T-helper 2 cell treated with Interferon-gamma antibody and Interleukin-4, amounts not matched to agents 5 μg/mL and 100 μg/mL, for 36 hours (primary cell): Measurements from ENCODE around the gene COA8.
A peak's percentile ranks its signal among the peaks of the same experiment; 100 is the strongest.

Experiments
- DNase-seq: peaks from one replicate; pipeline ENCODE4 v3.0.0; 2021; ENCODE audit warnings: low spot score
- H3K27ac Mint-ChIP-seq: one replicate; pipeline ENCODE4 v1.8.0; 2021; ENCODE audit warnings: mild to moderate bottlenecking, mixed read lengths
- H3K27me3 Mint-ChIP-seq: one replicate; pipeline ENCODE4 v1.8.0; 2021; ENCODE audit warnings: low read depth, mixed read lengths
- H3K36me3 Mint-ChIP-seq: one replicate; pipeline ENCODE4 v1.8.0; 2021; ENCODE audit warnings: low read depth, mixed read lengths
- H3K4me1 Mint-ChIP-seq: one replicate; pipeline ENCODE4 v1.8.0; 2021; ENCODE audit warnings: low read depth, mixed read lengths
- H3K4me3 Mint-ChIP-seq: one replicate; pipeline ENCODE4 v1.8.0; 2022; ENCODE audit warnings: mild to moderate bottlenecking, moderate library complexity, mixed read lengths
- H3K9me3 Mint-ChIP-seq: one replicate; pipeline ENCODE4 v1.8.0; 2021; ENCODE audit warnings: mixed read lengths

The COA8 gene

GRCh38 chr14:103630364-103631108 lies 67.8 kb downstream of the COA8 start:
- Mint-ChIP-seq H3K27ac (peak overlapping the region; percentile 79), H3K27me3 (no peaks in the 10 kb centered on the region), H3K4me1 (peaks cover 32% of the 10 kb centered on the region), H3K9me3 (no peaks in the 10 kb centered on the region), H3K4me3 (peak overlapping the region; percentile 85), H3K36me3 (peaks cover 10% of the 10 kb centered on the region)
- DNase-seq = no peak

DNA sequence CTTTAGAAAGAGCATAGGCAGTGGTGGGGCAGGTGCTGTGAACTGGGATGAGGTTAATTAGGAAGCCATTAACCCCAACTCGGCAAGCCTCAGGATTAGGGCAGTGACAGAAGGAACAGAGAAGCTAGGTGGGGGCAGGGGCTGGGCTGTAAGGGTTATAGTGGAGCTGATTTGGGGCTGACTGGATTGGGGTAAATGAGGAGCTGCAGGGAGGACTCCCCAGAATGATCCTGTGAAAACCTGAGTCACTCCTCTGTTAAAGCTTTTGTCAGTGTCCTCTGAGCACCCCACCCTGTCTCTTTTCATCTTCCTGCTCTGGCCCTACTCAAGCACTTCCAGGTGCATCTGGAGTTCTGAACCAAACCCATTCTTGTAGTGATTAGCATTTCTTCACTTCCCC lies 70.6 kb downstream of the COA8 start:
- H3K27ac Mint-ChIP-seq = peak overlapping the region; percentile 58
- peaks cover 37% of the 10 kb centered on the region for H3K4me1 Mint-ChIP-seq
- no peaks in the 10 kb centered on the region for H3K9me3 Mint-ChIP-seq
- no peak for DNase-seq
- peaks cover 21% of the 10 kb centered on the region for H3K36me3 Mint-ChIP-seq
- no peak overlapping the region for H3K4me3 Mint-ChIP-seq
- H3K27me3 Mint-ChIP-seq = no peaks in the 10 kb centered on the region

DNA sequence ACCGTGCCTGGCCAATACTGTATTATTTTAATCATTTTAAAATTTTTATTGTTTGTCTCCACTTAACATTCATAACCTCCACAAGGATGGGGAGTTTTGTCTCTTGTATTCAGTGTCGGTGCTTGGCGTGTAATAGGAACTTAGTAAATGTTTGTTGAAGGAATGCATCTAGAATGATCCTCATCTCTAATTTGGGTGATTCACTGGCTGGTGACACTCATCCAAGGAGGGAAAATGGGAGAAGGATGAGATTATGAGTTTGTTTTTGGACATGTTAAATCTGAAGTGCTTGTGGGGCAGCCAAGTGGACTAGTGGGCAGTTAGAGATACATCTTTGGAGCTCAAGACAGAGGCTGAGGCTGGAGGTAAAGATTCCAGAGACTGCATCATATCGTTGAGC lies 71.4 kb downstream of the COA8 start:
- Mint-ChIP-seq H3K27ac (no peak overlapping the region), H3K4me3 (no peak overlapping the region), H3K9me3 (no peaks in the 10 kb centered on the region), H3K4me1 (peaks cover 37% of the 10 kb centered on the region), H3K36me3 (peaks cover 21% of the 10 kb centered on the region), H3K27me3 (no peaks in the 10 kb centered on the region)
- DNase-seq = no peak

DNA sequence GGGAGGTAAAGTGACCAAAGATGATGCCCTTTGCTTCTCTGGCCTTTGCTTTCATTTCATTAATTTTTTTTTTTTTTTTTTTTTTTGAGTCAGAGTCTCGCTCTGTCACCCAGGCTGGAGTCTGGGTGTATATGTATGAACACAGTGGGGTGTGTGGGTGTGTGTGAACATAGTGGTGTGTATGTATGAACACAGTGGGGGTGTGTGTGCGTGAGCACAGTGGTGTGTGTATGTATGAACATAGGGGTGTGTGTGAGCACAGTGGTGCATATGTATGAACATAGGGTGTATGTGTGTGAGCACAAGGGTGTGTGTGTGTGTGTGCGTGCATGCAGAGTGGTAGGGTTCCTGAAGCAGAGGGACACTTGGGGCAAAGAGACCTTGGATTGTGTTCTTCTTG lies 75.8 kb downstream of the COA8 start:
- Mint-ChIP-seq H3K27ac (no peak overlapping the region), H3K4me1 (peaks cover 25% of the 10 kb centered on the region), H3K27me3 (no peaks in the 10 kb centered on the region), H3K9me3 (no peaks in the 10 kb centered on the region), H3K36me3 (peaks cover 14% of the 10 kb centered on the region), H3K4me3 (no peak overlapping the region)
- DNase-seq = no peak
